Measurements from ENCODE around the gene DNAJC4.

GRCh38 chr11:64233913-64234586 lies 3.7 kb downstream of the DNAJC4 start, which contains the start of gene VEGFB:
- TF ChIP-seq POLR2A (IDR thresholded peaks at IDR 0.05), result peak in 1 of 2 donors; percentile 71
- TF ChIP-seq CTCF (IDR thresholded peaks at IDR 0.05), result no peak

Measured in thyroid gland (tissue), 4 donors.